GM12872 (cell line): ENCODE results near the gene CFAP410.

Source experiments
- CTCF ChIP-seq: IDR thresholded peaks from 3 replicates; pipeline ENCODE4 v1.5.1; 2011; ENCODE audit warnings: low read depth, mild to moderate bottlenecking, low read length, moderate library complexity; ENCODE audit not compliant: insufficient read depth

CFAP410 gene

GRCh38 chr21:44357064-44357837 lies 18.1 kb upstream of the CFAP410 start:
- TF ChIP-seq CTCF = no peak

- no peak for TF ChIP-seq CTCF
Observed at GRCh38 chr21:44356636-44357035, 17.4 kb upstream of the CFAP410 start.

GRCh38 chr21:44356160-44356559 lies 17.0 kb upstream of the CFAP410 start:
- TF ChIP-seq CTCF = no peak

- no peak for TF ChIP-seq CTCF
Observed at GRCh38 chr21:44354775-44355771, 15.9 kb upstream of the CFAP410 start.

- TF ChIP-seq CTCF = no peak
Observed at GRCh38 chr21:44354001-44354405, 14.8 kb upstream of the CFAP410 start.

GRCh38 chr21:44353191-44353970 lies 14.2 kb upstream of the CFAP410 start, which contains the start of gene TRPM2:
TSS of gene TRPM2 (plus strand) at chr21:44353621. CDS start at chr21:44353701, 80 bp downstream.
- no peak for TF ChIP-seq CTCF
